B cell (primary cell): ENCODE measurements around the gene GCA. TPM values are rescaled to one million over a fixed set of nuclear protein-coding genes. Genes with fewer than 3 reads are reported as not detected.
A peak's percentile ranks its signal among the peaks of the same experiment; 100 is the strongest.

Experiments
- ATAC-seq: fragments of 200-7000 bp; cut with Tn5 transposase; one replicate; pipeline ENCODE4 v1.10.0; 2021; ENCODE audit warnings: low read depth, mild to moderate bottlenecking, moderate number of reproducible peaks, moderate library complexity
- CTCF ChIA-PET: fragments of 350-600 bp; sonication (Branson Sonifier 250); formaldehyde crosslinking; loops from one replicate; lab custom pipeline; 2021; ENCODE audit warnings: antibody characterized with exemption, inconsistent platforms; lab: Charles Lee
- POLR2A ChIA-PET: fragments of 350-600 bp; sonication (Branson Sonifier 250); formaldehyde crosslinking; loops from one replicate; lab custom pipeline; 2021; ENCODE audit warnings: antibody characterized with exemption; lab: Charles Lee
- DNase-seq: peaks from one replicate; pipeline ENCODE4 v3.0.0; 2013
- H2AFZ ChIP-seq: 2 replicates; pipeline ENCODE4 v1.6.1; 2012; ENCODE audit warnings: mild to moderate bottlenecking, low read depth, low read length; ENCODE audit not compliant: insufficient read depth, poor library complexity, severe bottlenecking
- H3K27ac ChIP-seq, 2 donors: 1 replicate in 1 of 2; 2 replicates in 1 of 2; pipeline ENCODE4 v1.5.1; 2012 to 2013; ENCODE audit warnings: low read length in 2 of 2, mild to moderate bottlenecking in 2 of 2, moderate library complexity in 1 of 2
- H3K27me3 ChIP-seq, 4 experiments: fragments of 200-600 bp in 1 of 4; sonication (generic) in 1 of 4; replicated peaks in 1 of 4; 1 replicate in 2 of 4; 2 replicates in 2 of 4; pipeline versions ENCODE4 v1.6.1 to v1.7.0; 2013 to 2016; ENCODE audit warnings: low read length in 3 of 4, mild to moderate bottlenecking in 2 of 4, mixed read lengths in 1 of 4, moderate library complexity in 1 of 4; ENCODE audit not compliant: insufficient read depth in 4 of 4, control insufficient read depth in 3 of 4; ENCODE audit errors: control extremely low read depth in 1 of 4
- H3K36me3 ChIP-seq, 2 experiments: replicated peaks in 1 of 2; 1 replicate in 1 of 2; 2 replicates in 1 of 2; pipeline versions ENCODE4 v1.6.1 to v1.7.1; 2013; ENCODE audit warnings: low read length in 1 of 2; ENCODE audit not compliant: insufficient read depth in 2 of 2, control insufficient read depth in 1 of 2; ENCODE audit errors: control extremely low read depth in 1 of 2, extremely low read depth in 1 of 2
- H3K4me1 ChIP-seq, 2 donors: fragments of 200-600 bp in 1 of 2; sonication (generic) in 1 of 2; 1 replicate in 1 of 2; 2 replicates in 1 of 2; pipeline versions ENCODE4 v1.5.1 to v1.6.1; 2013 to 2017; ENCODE audit warnings: low read length in 2 of 2; ENCODE audit not compliant: control insufficient read depth in 2 of 2, insufficient read depth in 2 of 2
- H3K4me2 ChIP-seq: replicated peaks from 2 replicates; pipeline ENCODE3; 2012; ENCODE audit warnings: mild to moderate bottlenecking, low read depth, low read length; ENCODE audit not compliant: poor library complexity, severe bottlenecking
- H3K4me3 ChIP-seq, 5 experiments: fragments of 200-600 bp in 1 of 5; sonication (generic) in 1 of 5; 1 replicate in 3 of 5; 2 replicates in 2 of 5; pipeline versions ENCODE4 v1.5.1 to v1.7.0; 2011 to 2016; ENCODE audit warnings: low read length in 4 of 5, mild to moderate bottlenecking in 4 of 5, low read depth in 2 of 5, control low read depth in 1 of 5, moderate library complexity in 1 of 5; ENCODE audit not compliant: insufficient read depth in 1 of 5; ENCODE audit errors: control extremely low read depth in 1 of 5, extremely low read depth in 1 of 5
- H3K79me2 ChIP-seq: fragments of 200-600 bp; sonication (generic); one replicate; pipeline ENCODE4 v1.6.0; 2016; ENCODE audit warnings: low read length; ENCODE audit not compliant: control insufficient read depth, insufficient read depth
- H3K9ac ChIP-seq: fragments of 200-600 bp; sonication (generic); 2 replicates; pipeline ENCODE4 v1.6.1; 2017; ENCODE audit warnings: mild to moderate bottlenecking, low read length, moderate library complexity
- H3K9me3 ChIP-seq, 3 donors: one replicate each; pipeline versions ENCODE4 v1.6.1 to v1.7.1; 2013; ENCODE audit warnings: low read length in 2 of 3; ENCODE audit not compliant: control insufficient read depth in 2 of 3, insufficient read depth in 1 of 3; ENCODE audit errors: control extremely low read depth in 1 of 3
- H4K20me1 ChIP-seq: 2 replicates; pipeline ENCODE4 v1.6.0; 2012; ENCODE audit warnings: mild to moderate bottlenecking, low read length; ENCODE audit not compliant: insufficient read depth, control insufficient read depth, poor library complexity, severe bottlenecking
- H3K27ac Mint-ChIP-seq: one replicate; pipeline ENCODE4 v1.8.0; 2021; ENCODE audit warnings: mixed read lengths
- H3K27me3 Mint-ChIP-seq: one replicate; pipeline ENCODE4 v1.8.0; 2021; ENCODE audit warnings: mixed read lengths
- H3K4me1 Mint-ChIP-seq: one replicate; pipeline ENCODE4 v1.8.0; 2021; ENCODE audit warnings: mixed read lengths
- H3K4me3 Mint-ChIP-seq: one replicate; pipeline ENCODE4 v1.8.0; 2021; ENCODE audit warnings: mixed read lengths
- H3K9me3 Mint-ChIP-seq: one replicate; pipeline ENCODE4 v1.8.0; 2022; ENCODE audit warnings: mixed read lengths; ENCODE audit not compliant: insufficient read depth
- CTCF ChIP-seq: fragments of 200-600 bp; IDR thresholded peaks from one replicate; pipeline ENCODE4 v1.8.0; 2022; ENCODE audit warnings: antibody characterized with exemption, mild to moderate bottlenecking
- EZH2 ChIP-seq: IDR thresholded peaks from 2 replicates; pipeline ENCODE4 v1.6.1; 2012; ENCODE audit warnings: borderline replicate concordance, low read depth, mild to moderate bottlenecking, moderate library complexity, low read length; ENCODE audit not compliant: insufficient read depth, poor library complexity, severe bottlenecking
- WGBS: methylation state at CpG from one replicate; pipeline ENCODE4 v1.1.5; 2013; ENCODE audit warnings: missing lambda C conversion rate; ENCODE audit not compliant: insufficient coverage; 5-methylcytosine and 5-hydroxymethylcytosine counted together
- intact Hi-C: fragments of 100-400 bp; cut with micrococcal nuclease; formaldehyde crosslinking; loops from one replicate; pipeline ENCODE4 v1.10.0; 2022
- polyA plus RNA-seq: library from polyadenylated mRNA; depleted of rRNA; stranded (reverse); fragments of >200 nt; gene quantifications from 2 replicates; pipeline ENCODE4 v1.2.3, GENCODE V29; 2012
- total RNA-seq, 2 donors: library from RNA; stranded (reverse); fragments of 120-200 nt in 1 of 2; gene quantifications; 1 replicate in 1 of 2; 2 replicates in 1 of 2; pipeline versions ENCODE4 v1.2.3 to v1.2.4, GENCODE V29; 2013 to 2022

GCA gene
- total and polyA plus RNA-seq, 2 donors (not counting 1 experiment from before 2014, with no cell fraction given), result 17.9 to 33.0 TPM

GRCh38 chr2:162344617-162344950, 652 bp downstream of the GCA start:
- Mint-ChIP-seq H3K4me3 (peak overlapping the region; percentile 91), H3K27ac (peak overlapping the region; percentile 90), H3K4me1 (peaks cover 19% of the 10 kb centered on the region), H3K9me3 (no peaks in the 10 kb centered on the region), H3K27me3 (no peaks in the 10 kb centered on the region)
- H3K36me3 ChIP-seq, result peaks cover 0 to 7% of the 10 kb centered on the region in 2 experiments
- H3K27me3 ChIP-seq, result no peaks in the 10 kb centered on the region
- peak; percentile 3 for ATAC-seq
- intact Hi-C loops, result loop anchor here (1.0 to 10.0 kb wide), 3 partner anchors 26 to 1940 kb away; partner anchors contain the start of genes IFIH1 and TANK
- no peak for TF ChIP-seq CTCF
- TF ChIP-seq EZH2, result no peak
- H4K20me1 ChIP-seq, result no peaks in the 10 kb centered on the region
- H3K79me2 ChIP-seq, result peaks cover 27% of the 10 kb centered on the region
- peak overlapping the region; percentile 80 for H3K9ac ChIP-seq
- POLR2A ChIA-PET, result interaction anchor here (1.3 kb wide), 1 partner anchor 26 kb away, joined by 11 read pairs; the partner anchor contains the start of gene IFIH1
- no peaks in the 10 kb centered on the region for H3K9me3 ChIP-seq
- CTCF ChIA-PET, result interaction anchor here (1.1 to 2.5 kb wide), 2 partner anchors 10 to 26 kb away, joined by 7 to 20 read pairs; partner anchors contain the start of gene IFIH1
- peak overlapping the region; percentile 62 to 93 (median 84) for H3K4me3 ChIP-seq
- H3K4me2 ChIP-seq, result peak overlapping the region; percentile 78
- peak overlapping the region; percentile 82 for H2AFZ ChIP-seq
- DNase-seq, result no peak
- no CpG with 5 or more reads among the region's 8 CpGs for WGBS
- H3K4me1 ChIP-seq, result peaks cover 11 to 16% of the 10 kb centered on the region in 2 donors
- peak overlapping the region; percentile 80 to 86 for H3K27ac ChIP-seq

GRCh38 chr2:162365392-162365791, 21.5 kb downstream of the GCA start:
- H3K4me1 ChIP-seq, result no peaks in the 10 kb centered on the region
- no peaks in the 10 kb centered on the region for H3K4me1 Mint-ChIP-seq
- no peak overlapping the region for H3K27ac Mint-ChIP-seq
- no peaks in the 10 kb centered on the region for H3K27me3 Mint-ChIP-seq
- H3K9ac ChIP-seq, result no peak overlapping the region
- CTCF ChIA-PET, result no interaction called here
- H3K27ac ChIP-seq, result no peak overlapping the region
- no peaks in the 10 kb centered on the region for H3K9me3 Mint-ChIP-seq
- WGBS, result no CpG with 5 or more reads among the region's 2 CpGs
- peaks cover 0 to 4% of the 10 kb centered on the region in 2 experiments for H3K36me3 ChIP-seq
- POLR2A ChIA-PET, result no interaction called here
- ATAC-seq, result no peak
- H4K20me1 ChIP-seq, result no peaks in the 10 kb centered on the region
- intact Hi-C loops, result no loop called here
- H3K9me3 ChIP-seq, result no peaks in the 10 kb centered on the region
- H3K27me3 ChIP-seq, result no peaks in the 10 kb centered on the region
- H3K79me2 ChIP-seq, result no peaks in the 10 kb centered on the region
- no peak overlapping the region for H2AFZ ChIP-seq
- no peak overlapping the region for H3K4me2 ChIP-seq
- TF ChIP-seq EZH2 (no peak), CTCF (no peak)
- no peak overlapping the region for H3K4me3 ChIP-seq
- no peak for DNase-seq
- no peak overlapping the region for H3K4me3 Mint-ChIP-seq
